GM10847 (cell line): ENCODE data around the gene GFRA1.

Experiments used
- POLR2A ChIP-seq: IDR thresholded peaks from 2 replicates; pipeline ENCODE4 v1.6.1; 2011; ENCODE audit not compliant: insufficient read length; ENCODE audit errors: extremely low read depth

The GFRA1 gene

GRCh38 chr10:116281775-116282174 is 8.8 kb upstream of the GFRA1 start:
- no peak for TF ChIP-seq POLR2A

GRCh38 chr10:116278846-116279245 is 5.8 kb upstream of the GFRA1 start:
- no peak for TF ChIP-seq POLR2A

- no peak for TF ChIP-seq POLR2A
These were observed 4.0 kb upstream of the GFRA1 start for GRCh38 chr10:116276981-116277380.

GRCh38 chr10:116274064-116274904 is 1.3 kb upstream of the GFRA1 start:
- no peak for TF ChIP-seq POLR2A

- TF ChIP-seq POLR2A, result no peak
These were observed 1.2 kb downstream of the GFRA1 start for GRCh38 chr10:116271593-116272439.

GRCh38 chr10:116270771-116271592 is 2.0 kb downstream of the GFRA1 start:
- TF ChIP-seq POLR2A, result no peak

GRCh38 chr10:116270126-116270770 is 2.8 kb downstream of the GFRA1 start:
- TF ChIP-seq POLR2A, result no peak

- TF ChIP-seq POLR2A, result no peak
These were observed 3.4 kb downstream of the GFRA1 start for GRCh38 chr10:116269619-116270018.

GRCh38 chr10:116268976-116269375 is 4.0 kb downstream of the GFRA1 start:
- TF ChIP-seq POLR2A, result no peak

- TF ChIP-seq POLR2A, result no peak
These were observed 7.3 kb downstream of the GFRA1 start for GRCh38 chr10:116265686-116266085.

- TF ChIP-seq POLR2A, result no peak
These were observed 8.9 kb downstream of the GFRA1 start for GRCh38 chr10:116263870-116264655.

GRCh38 chr10:116262678-116263077 is 10.3 kb downstream of the GFRA1 start:
- TF ChIP-seq POLR2A, result no peak

- TF ChIP-seq POLR2A, result no peak
These were observed 12.4 kb downstream of the GFRA1 start for GRCh38 chr10:116260599-116260998.

- no peak for TF ChIP-seq POLR2A
These were observed 13.4 kb downstream of the GFRA1 start for GRCh38 chr10:116259638-116260037.

- TF ChIP-seq POLR2A, result no peak
These were observed 15.2 kb downstream of the GFRA1 start for GRCh38 chr10:116257785-116258184.
